ENCODE data around the gene B3GNT8. TPM values are rescaled to one million over a fixed set of nuclear protein-coding genes. Genes with fewer than 3 reads are reported as not detected.
"Not testable (repeated sequence)": the region's sequence is repeated elsewhere in the genome, so short reads cannot be mapped to it uniquely, and the experiment has no call there.

B3GNT8 gene
- total RNA-seq, 1 experiment from 2014 or later: not detected

DNA sequence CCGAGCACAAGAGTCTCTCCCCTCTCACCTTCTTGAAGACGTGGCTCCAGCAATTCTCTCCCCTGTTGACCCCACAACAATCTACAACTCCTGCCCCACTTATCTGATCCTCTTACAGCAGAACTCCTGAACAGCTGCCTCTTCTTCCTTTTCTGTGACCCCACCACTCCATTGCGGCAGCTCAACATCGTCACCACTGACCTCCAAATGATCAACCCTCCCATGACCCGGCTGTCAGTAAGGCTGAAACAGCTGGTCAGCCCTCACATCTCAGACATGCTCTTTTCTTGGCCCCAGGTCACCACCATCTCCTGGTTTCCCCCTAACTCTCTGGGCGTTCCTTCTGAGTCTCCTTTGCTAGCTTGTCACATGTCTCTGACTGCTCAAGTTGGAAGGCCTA, 31.8 kb downstream of the B3GNT8 start:
- no peak for DNase-seq (ENCODE audit: low spot score)

DNA sequence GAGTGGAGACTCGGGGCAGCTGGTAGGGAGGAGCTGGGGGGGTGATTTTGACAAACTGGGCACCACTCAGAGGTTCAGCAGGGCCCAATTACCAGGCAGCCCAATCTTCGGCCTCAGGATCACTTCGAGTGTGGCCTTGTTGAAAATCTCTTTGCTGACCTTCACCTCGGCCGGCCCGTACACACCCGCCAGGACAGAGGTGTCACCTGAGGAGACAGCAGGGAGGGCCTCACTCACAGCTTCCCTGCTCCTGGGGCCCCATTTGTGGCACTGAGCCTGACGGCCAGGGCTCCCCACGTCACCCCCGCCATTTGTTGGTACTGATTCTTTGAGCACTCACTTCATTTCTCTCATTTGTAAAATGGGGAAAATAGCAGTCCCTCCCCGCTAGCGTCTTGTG, 34.4 kb downstream of the B3GNT8 start:
- DNase-seq (ENCODE audit: low spot score): no peak

DNA sequence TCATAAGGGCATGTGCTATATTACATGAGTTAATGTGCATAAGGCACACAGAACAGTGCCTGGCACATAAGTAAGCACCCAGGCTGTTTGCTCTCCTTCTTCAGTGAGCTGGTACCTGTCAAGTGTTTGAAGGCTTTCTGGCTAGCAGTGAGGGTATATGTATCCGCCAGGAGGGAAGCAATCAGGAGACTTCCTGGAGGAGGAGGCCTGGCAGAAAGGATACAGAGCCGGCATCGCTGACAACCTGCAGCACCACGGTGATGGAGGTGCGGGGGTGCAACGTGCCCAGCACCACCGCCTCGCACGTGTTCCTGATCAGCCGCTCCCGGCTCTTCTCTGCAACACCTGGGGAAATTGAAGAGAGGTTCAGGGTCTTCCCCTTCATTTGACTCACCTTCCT, 35.6 kb downstream of the B3GNT8 start:
- DNase-seq (ENCODE audit: low spot score): no peak

DNA sequence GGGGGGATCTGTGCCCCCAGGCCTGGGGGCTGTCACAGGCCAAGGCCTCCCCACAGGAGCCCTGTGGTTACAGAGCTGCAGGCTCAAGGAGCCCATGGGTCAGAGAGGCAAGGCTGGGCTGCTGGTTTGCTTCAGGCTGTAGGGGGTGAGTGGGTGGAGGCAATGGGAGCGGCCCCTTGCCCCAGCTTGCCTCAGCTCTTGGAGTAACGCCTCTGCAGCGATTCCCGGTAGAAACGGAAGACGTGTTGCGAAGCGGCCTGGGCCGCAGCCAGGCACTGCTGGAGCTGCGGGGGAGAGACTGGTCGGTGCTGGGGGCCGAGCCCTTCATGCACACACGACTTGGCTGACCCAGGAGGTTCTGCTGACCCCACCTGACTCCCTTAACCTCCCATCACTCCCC, 40.7 kb downstream of the B3GNT8 start:
- no peak for DNase-seq (ENCODE audit: low spot score)

DNA sequence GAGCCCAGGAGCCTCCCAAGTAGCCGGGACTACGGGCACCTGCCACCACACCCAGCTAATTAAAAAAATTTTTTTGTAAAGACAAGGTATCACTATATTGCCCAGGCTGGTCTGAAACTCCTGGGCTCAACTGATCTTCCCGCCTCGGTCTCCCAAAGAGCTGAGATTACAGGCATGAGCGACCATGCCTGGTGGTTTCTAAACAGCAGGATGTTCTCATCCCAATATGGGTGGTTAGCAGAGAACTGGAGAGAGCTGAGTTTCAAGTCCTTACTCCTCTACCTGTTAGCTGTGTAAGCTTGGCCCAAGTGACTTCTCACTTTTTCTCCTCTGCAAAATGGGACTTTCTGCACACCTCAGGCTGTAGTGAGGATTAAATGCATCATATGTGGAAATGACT, 42.8 kb downstream of the B3GNT8 start:
- DNase-seq (ENCODE audit: low spot score): no peak

DNA sequence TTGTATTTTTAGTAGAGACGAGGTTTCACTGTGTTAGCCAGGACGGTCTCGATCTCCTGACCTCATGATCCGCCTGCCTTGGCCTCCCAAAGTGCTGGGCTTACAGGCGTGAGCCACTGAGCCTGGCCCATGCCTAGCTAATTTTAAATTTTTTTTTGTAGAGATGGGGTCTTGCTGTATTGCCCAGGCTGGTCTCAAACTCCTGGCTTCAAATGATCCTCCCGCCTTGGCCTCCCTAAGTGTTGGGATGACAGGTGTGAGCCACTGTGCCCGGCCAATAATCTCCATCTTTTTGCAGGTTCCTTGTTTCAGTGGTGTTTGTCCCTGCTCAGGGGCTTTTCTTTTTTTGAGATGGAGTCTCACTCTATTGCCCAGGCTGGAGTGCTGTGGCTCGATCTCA, 45.6 kb downstream of the B3GNT8 start:
- DNase-seq (ENCODE audit: low spot score): not testable (repeated sequence)

DNA sequence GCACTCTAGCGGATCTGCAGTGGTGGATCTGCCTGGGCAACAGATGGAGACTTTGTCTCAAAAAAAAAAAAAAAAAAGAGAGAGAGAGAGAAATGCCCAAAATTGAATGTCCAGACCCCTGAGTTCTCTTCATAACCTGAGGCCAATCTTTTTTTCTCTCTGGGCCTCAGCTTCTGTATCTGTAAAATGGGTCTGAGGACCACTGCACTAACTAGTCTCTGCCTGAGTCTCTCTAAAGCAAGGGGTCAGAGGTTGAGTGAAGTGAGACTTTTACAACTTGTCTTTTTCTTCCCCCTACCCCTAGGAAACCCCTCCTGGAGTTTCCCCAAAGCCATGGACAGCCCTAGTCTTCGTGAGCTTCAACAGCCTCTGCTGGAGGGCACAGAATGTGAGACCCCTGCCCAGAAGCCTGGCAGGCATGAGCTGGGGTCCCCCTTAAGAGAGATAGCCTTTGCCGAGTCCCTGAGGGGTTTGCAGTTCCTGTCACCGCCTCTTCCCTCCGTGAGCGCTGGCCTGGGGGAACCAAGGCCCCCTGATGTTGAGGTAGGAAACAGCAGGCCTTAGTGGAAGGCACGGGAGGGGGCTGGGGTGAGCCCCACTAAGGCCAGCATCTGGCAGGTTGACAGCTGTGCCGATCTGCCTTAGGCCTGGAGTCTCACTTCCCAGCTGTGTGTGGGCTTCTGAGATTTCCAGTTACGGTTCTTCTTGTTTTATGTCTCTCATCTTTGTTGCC, 49.0 kb downstream of the B3GNT8 start:
- DNase-seq (ENCODE audit: low spot score): no peak

DNA sequence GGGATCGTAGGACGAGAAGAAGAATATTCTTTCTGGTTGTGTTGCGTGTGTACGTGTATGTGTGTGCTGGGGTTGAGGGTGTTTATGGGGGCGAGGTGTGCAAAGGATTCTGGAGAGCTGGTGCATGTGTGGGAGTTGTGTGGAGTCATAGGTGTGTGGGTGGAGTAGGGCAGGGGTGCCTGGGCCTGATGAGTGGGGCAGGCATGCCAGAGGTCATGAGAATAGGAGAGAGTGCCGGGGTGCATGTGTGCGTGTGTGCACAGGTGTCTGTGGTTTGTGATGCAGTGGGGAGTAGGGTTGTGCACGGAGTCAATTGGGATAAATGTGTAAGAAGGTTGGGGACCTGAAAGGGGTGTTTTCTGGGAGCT, 50.2 kb downstream of the B3GNT8 start:
- no peak for DNase-seq (ENCODE audit: low spot score)

DNA sequence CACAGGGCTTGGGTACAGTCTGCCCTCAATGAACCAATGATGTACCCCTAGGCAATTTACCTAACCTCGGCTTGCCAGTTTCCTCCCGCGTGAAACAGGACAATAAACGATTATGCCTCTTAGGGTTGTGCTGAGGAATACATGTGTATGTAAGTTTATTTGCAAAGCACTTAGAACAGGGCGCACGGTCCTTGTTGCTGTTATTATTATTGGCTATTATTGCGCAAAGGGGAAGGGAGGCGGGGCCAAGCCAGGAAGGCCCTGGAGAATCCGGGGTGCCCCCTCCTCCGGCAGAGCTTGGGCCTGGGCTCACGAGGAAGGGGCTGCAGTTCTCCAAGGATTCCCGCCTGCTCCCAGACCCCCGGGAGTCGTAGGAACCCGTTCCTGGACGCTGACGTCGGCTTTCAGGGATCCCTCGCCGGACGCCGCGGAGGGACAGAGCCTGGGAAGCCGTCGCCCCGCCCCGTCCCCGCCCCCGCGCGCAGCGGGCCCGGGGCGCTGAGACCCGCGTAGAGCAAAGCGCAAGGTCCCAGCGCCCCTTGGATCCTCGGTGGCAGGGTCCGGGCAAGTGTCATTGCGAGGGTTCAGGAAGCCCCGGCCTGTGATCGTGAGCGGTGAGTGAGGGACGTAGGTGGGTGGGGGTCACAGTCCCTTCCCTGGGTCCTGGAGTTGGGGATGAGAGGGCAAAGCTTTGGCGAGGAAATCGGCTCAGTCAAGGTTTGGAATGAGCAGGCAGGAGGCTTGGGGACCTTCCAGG, 50.8 kb downstream of the B3GNT8 start, which contains the start of gene TMEM91:
Gene TMEM91, plus strand, starts transcription at position 293 of the 757 bp plus-strand sequence. CDS start 1,777 bp downstream, outside the sequence.
- no peak for DNase-seq (ENCODE audit: low spot score)

Other genes with a start within 250 kb of the B3GNT8 start
- 3.0 and 4.1 TPM in 2 replicates for gene CYP2S1, start 234.2 kb downstream of the B3GNT8 start, total RNA-seq (2014; rRNA removed; shearing (Covaris generic))
- 97.8 and 105 TPM in 2 replicates for gene AXL, start 208.2 kb downstream of the B3GNT8 start, total RNA-seq (2014; rRNA removed; shearing (Covaris generic))
- 70.9 and 82.4 TPM in 2 replicates for gene HNRNPUL1, start 163.0 kb downstream of the B3GNT8 start, total RNA-seq (2014; rRNA removed; shearing (Covaris generic))
- 4.6 and 7.8 TPM in 2 replicates for gene CCDC97, start 117.2 kb downstream of the B3GNT8 start, total RNA-seq (2014; rRNA removed; shearing (Covaris generic))
- 12.5 and 15.4 TPM in 2 replicates for gene TGFB1, start 73.5 kb downstream of the B3GNT8 start, total RNA-seq (2014; rRNA removed; shearing (Covaris generic))
- gene B9D2, start 63.2 kb downstream of the B3GNT8 start, total RNA-seq (2014; rRNA removed; shearing (Covaris generic)): 7.5 and 9.3 TPM in 2 replicates
- 0.08 and 0.97 TPM in 2 replicates for gene TMEM91, start 50.8 kb downstream of the B3GNT8 start, total RNA-seq (2014; rRNA removed; shearing (Covaris generic))
- gene EXOSC5, start 30.0 kb downstream of the B3GNT8 start, total RNA-seq (2014; rRNA removed; shearing (Covaris generic)): 28.5 and 28.9 TPM in 2 replicates
- 32.6 and 47.7 TPM in 2 replicates for gene BCKDHA, start 29.6 kb downstream of the B3GNT8 start, total RNA-seq (2014; rRNA removed; shearing (Covaris generic))
- 36.7 and 52.1 TPM in 2 replicates for gene DMAC2, start 12.5 kb upstream of the B3GNT8 start, total RNA-seq (2014; rRNA removed; shearing (Covaris generic))
- not detected in 2 replicates for gene ERICH4, start 15.8 kb upstream of the B3GNT8 start, total RNA-seq (2014; rRNA removed; shearing (Covaris generic))
- gene CEACAM21, start 148.8 kb upstream of the B3GNT8 start, total RNA-seq (2014; rRNA removed; shearing (Covaris generic)): 0.14 TPM in 1 of 2 replicates, not detected in the other
- gene CEACAM4, start 199.7 kb upstream of the B3GNT8 start, total RNA-seq (2014; rRNA removed; shearing (Covaris generic)): not detected in 2 replicates

Measured in H4 (cell line).